Measurements from ENCODE around the gene KCNC3.

KCNC3 gene

GRCh38 chr19:50277966-50278580, 51.1 kb downstream of the KCNC3 start:
- TF ChIP-seq CTCF (IDR thresholded peaks at IDR 0.05) = no peak
- Histone ChIP-seq H3K4me3 (ENCODE audit: low read depth, low read length) (no peak overlapping the region), H3K4me1 (no peaks in the 10 kb centered on the region), H3K9me3 (ENCODE audit: control insufficient read depth, low read length) (no peaks in the 10 kb centered on the region), H2AFZ (no peak overlapping the region), H3K27ac (no peak overlapping the region), H3K9ac (no peak overlapping the region), H3K36me3 (ENCODE audit: control insufficient read depth, insufficient read depth, low read length) (no peaks in the 10 kb centered on the region), H3K4me2 (ENCODE audit: low read length) (no peak overlapping the region), H3K27me3 (ENCODE audit: control insufficient read depth, insufficient read depth, low read length) (no peaks in the 10 kb centered on the region), H3K79me2 (no peaks in the 10 kb centered on the region)

GRCh38 chr19:50276370-50277063, 52.7 kb downstream of the KCNC3 start:
- Histone ChIP-seq H3K27me3 (ENCODE audit: control insufficient read depth, insufficient read depth, low read length) (no peaks in the 10 kb centered on the region), H3K36me3 (ENCODE audit: control insufficient read depth, insufficient read depth, low read length) (no peaks in the 10 kb centered on the region), H3K9me3 (ENCODE audit: control insufficient read depth, low read length) (no peaks in the 10 kb centered on the region), H2AFZ (no peak overlapping the region), H3K9ac (no peak overlapping the region), H3K4me2 (ENCODE audit: low read length) (no peak overlapping the region), H3K27ac (no peak overlapping the region), H3K79me2 (no peaks in the 10 kb centered on the region), H3K4me3 (ENCODE audit: low read depth, low read length) (no peak overlapping the region), H3K4me1 (no peaks in the 10 kb centered on the region)
- TF ChIP-seq CTCF (IDR thresholded peaks at IDR 0.05) = no peak

GRCh38 chr19:50275577-50276368, 53.4 kb downstream of the KCNC3 start:
- no peak overlapping the region for H3K9ac ChIP-seq
- H3K4me3 ChIP-seq (ENCODE audit: low read depth, low read length) = no peak overlapping the region
- H3K9me3 ChIP-seq (ENCODE audit: control insufficient read depth, low read length) = no peaks in the 10 kb centered on the region
- no peak overlapping the region for H2AFZ ChIP-seq
- no peaks in the 10 kb centered on the region for H3K4me1 ChIP-seq
- no peaks in the 10 kb centered on the region for H3K79me2 ChIP-seq
- no peaks in the 10 kb centered on the region for H3K27me3 ChIP-seq (ENCODE audit: control insufficient read depth, insufficient read depth, low read length)
- no peak overlapping the region for H3K27ac ChIP-seq
- no peaks in the 10 kb centered on the region for H3K36me3 ChIP-seq (ENCODE audit: control insufficient read depth, insufficient read depth, low read length)
- TF ChIP-seq CTCF (IDR thresholded peaks at IDR 0.05) = no peak
- H3K4me2 ChIP-seq (ENCODE audit: low read length) = no peak overlapping the region

- Histone ChIP-seq H3K4me1 (no peaks in the 10 kb centered on the region), H2AFZ (no peak overlapping the region), H3K4me2 (ENCODE audit: low read length) (no peak overlapping the region), H3K9ac (no peak overlapping the region), H3K27me3 (ENCODE audit: control insufficient read depth, insufficient read depth, low read length) (no peaks in the 10 kb centered on the region), H3K9me3 (ENCODE audit: control insufficient read depth, low read length) (no peaks in the 10 kb centered on the region), H3K36me3 (ENCODE audit: control insufficient read depth, insufficient read depth, low read length) (no peaks in the 10 kb centered on the region), H3K27ac (no peak overlapping the region), H3K4me3 (ENCODE audit: low read depth, low read length) (no peak overlapping the region), H3K79me2 (no peaks in the 10 kb centered on the region)
- no peak for TF ChIP-seq CTCF (IDR thresholded peaks at IDR 0.05)
Measured at GRCh38 chr19:50273821-50274220, 55.4 kb downstream of the KCNC3 start.
